Measurements from ENCODE around the gene JAZF1.

JAZF1 gene

DNA sequence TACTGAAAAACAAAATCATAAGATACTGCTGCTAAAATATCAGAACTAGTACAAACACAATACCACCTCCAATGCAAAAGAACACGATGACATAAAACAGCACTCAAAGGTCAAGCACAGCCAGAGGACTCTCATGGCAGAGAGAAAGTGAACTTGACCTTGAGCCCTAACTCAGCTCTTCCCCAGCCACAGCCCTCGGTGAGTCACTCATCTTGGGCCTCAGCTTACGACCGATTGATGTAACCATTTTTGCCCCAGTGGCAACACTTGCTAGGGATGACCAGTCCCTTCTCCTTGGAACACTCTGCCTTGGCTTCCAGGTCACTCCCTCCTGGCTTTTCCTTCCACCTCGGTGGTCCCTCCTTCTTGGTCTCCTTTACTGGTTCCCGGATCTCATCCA is 77.8 kb downstream of the JAZF1 start:
- DNase-seq, result no peak

DNA sequence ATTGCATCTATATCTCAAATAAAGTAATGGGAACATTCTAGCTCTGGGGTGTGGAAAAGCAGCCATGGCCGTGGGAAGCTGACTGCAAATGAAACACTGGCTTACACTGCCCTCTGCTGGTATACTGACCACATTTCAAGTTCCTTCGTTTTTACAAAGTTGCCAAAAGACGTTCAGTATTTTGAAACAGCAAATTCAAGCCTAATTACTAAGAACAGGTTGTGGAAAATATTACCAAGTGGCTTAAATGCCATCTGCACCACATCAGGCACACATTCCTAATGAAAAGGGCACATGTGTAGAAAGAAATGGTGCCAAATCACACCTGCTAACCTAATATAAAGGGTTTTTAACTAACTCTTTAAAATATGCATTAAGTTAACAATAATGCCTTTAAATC is 83.9 kb downstream of the JAZF1 start:
- DNase-seq, result peak; percentile 42

DNA sequence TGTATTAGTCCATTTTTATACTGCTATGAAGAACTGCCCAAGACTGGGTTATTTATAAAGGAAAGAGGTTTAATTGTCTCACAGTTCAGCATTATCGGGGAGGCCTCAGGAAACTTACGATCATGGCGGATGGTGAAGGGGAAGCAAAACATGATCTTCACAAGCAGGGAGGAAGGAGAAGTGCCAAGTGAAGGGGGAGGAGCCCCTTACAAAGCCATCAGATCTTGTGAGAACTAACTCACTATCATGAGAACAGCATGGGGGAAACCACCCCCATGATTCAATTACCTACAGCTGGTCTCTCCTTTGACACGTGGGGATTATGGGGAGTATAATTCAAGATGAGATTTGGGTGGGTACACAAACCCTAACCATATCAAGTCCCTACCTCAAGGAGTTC is 85.4 kb downstream of the JAZF1 start:
- no peak for DNase-seq

DNA sequence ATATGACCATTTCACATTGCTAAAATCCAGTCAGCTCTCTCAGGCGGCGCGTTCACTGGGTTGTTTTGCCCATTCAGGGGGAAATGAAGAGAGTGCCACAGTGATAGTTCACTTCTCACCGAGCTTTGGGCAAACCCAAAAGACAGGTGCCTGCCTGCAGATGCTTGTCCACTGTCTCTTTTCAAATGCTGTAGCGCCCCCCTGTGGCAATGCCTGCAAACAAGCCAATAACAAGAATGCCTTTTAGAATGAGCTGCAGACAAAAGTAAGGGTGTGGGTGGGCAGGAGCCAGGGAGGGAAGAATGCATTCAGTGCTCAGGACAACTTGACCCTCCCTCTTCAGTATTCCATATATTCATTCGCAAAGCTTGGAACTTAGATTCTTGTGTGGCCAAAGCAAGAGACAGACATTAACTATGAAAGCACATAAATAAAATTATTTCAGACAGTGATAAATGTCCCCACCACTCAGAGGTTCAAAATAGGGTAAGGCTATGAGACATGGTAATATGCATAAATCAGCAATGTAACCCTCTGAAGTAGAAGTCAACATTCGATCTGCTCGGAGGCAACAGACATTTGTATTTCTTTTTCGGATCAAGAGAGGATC is 86.9 kb downstream of the JAZF1 start:
- DNase-seq, result peak; percentile 27

DNA sequence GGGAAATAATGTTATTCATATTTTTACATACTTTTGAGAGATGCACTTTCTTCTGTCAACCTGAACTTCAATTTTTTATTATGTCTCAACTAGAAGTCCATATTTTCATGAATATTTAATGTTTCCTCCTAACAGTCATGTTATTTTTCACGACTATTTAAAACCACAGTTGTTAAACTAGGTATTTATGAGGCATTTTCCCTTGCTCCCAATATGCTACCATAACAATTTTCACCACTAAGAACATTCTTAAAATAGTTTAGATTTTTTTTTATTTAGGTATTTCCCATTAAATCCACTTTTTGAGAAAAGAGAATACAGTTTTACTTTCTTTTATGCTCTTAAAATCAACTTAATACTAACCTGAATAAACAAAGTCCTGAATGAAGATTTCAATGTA is 89.4 kb downstream of the JAZF1 start:
- DNase-seq, result no peak

DNA sequence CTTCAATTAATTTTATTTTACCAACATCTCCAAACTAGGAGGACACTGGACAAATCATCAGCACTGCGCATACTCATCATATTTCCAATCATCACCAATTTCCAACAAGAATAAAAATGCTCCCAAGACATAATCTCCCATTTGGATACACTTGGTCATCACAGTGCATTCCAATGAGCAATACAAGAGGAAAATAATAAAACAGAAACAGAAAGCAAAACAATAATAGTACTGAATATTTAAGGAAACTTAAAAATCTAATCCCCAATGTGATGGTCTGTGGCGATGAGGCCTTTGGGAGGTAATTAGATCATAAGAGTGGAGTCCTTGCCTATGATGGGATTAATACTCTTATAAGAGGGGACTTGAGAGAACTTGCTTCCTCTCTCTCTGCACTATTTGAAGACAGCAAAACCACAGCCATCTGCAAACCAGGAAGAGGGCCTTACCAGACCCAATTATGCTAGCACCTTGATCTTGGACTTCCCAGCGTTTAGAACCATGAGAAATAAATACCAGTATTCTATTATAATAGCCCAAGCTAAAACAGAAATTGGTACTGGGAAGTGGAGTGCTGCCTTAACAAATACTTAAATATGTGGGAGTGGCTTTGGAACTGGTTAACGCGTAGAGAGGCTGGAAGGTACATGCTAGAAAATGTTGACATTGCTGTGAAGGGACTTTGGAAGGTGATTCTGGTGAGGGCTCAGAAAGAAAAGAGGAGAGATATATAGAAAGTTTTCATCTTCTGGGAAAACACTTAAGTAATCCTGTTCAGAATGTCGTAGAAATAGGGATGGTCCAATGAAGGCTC is 91.5 kb downstream of the JAZF1 start:
- DNase-seq, result no peak

DNA sequence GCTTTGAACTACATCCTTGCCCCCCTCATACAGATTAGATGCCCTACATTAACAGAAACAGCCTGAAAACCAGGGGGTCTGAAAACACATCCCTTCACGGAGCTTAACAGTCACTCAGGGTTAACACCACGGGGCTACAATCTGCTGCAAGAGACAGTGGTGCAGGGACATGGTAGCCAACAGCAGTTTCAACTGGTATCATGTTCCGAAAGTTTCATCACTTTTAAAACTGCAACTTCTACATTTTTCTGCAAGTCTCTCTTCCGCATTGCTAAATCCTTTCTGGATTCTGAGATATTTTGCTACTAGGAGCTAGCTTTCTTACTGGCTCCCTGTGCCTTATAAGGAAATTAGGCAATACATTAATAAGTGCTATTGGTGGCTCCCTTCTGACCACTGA is 92.6 kb downstream of the JAZF1 start:
- DNase-seq, result no peak

DNA sequence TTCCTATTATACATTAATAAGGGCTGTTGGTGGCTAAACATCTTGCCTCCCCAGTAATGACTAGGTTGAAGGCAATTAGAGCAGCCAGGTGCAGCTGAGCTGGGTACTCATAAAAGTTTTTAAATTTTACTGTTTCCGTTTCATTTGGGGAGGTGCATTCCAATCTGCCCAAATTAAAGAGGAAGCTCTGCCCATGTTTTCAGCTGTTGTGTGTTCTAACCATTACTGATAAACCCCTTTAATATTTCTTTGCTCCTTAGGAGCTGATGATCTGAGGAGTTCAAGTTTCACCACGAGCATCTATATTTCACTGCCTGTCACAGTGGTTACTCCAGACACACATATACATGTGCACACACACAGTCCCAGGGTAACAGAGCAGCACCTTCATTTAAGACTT is 94.4 kb downstream of the JAZF1 start:
- no peak for DNase-seq

DNA sequence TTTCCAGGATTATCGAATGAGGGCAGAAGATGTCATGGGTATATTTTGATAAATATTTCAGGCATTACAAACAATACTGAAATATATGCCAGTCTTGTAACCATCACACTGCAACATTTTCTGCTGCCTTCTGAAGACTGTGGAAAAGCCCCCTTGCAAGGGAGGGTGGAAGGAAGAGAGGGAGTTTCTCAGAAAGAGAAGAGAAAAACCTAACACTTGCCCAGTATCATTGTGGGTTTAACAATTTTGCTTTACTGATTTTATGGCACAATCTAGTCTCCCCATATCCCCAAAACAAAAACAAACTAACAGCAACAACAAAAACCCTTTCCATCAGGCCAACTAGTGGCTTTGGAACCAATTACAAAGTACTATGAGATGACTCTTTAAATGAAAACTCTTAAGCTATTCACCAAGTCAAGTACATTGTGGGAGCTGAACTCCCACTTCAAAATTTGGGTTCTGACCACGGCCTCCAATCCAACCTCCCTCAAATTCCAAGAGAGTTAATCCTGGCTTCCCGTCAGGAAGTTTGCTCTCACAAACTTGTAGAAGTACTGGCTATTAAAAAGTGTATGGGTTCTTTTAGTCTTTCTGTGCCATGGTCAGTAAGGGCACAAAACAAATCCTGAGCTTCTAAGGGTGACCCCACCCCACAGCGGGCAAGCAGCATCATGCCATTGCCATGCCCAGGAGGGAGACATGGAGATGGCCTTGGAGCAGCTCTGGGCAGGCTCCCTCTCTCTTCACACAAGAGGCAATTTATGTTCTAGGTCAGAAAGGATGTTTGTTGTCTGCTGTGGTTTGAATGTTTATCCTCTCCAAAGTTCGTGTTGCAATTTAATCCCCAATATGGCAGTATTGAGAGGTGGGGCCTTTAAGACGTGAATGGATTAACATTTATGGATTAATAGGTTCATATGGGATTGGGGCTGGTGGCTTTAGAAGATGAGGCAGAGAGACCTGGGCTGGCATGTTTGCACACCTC is 96.3 kb downstream of the JAZF1 start:
- no peak for DNase-seq

DNA sequence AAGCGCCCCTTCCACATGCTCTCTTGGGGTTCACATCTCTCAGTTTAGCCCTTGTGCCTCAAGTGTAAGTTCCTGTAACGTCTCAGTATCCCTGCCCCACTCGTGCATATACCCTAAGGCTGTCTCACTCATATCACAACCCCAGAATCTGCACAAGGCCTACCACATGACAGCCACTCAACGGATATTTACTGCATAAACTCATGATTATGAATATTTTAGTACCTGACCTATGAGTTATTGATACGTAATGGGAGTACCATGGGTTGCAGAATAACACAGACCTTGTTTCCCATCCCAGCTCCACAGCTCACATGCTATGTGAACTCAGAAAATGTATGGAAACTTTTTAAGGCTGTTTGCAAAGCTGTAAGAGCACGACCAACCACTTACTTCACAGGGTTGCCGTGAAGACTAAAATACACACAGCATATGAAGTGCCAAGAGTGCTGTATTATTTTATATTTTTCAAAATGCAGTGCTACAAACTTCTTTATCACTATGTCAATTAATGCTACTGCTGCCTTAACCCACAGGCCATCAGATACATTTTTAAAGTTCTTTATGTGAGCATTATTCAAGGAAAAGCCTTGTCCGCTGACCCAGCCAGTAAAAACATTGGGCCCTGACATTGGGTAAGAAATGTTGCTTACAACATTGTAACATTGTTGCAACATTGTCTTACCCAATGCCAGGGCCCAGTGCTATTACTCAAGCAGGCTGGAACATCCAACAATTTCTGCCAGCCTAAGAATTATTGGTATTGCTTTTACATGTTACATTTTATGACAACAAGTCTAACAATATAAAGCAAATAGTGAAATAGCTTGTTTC is 97.2 kb downstream of the JAZF1 start:
- DNase-seq, result no peak

DNA sequence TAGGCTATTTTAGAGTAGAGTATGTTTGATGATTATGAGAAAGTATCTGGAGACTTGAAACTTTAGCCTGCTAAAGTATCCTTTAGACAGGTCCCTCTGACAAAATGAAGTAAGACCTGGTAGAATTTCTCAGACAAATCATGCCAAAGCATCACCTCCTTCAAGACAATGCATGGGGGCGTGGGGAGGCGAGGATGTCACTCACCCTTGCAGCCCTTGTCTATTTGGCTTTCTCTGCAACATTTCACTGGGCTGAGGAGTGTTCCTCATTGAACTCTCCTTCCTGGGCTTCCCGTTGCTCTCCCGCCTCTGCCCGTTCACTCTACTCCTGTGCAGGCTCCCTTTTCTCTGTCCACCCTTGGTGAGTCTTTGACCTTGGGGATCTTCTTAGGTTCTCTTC is 98.5 kb downstream of the JAZF1 start:
- DNase-seq, result no peak

DNA sequence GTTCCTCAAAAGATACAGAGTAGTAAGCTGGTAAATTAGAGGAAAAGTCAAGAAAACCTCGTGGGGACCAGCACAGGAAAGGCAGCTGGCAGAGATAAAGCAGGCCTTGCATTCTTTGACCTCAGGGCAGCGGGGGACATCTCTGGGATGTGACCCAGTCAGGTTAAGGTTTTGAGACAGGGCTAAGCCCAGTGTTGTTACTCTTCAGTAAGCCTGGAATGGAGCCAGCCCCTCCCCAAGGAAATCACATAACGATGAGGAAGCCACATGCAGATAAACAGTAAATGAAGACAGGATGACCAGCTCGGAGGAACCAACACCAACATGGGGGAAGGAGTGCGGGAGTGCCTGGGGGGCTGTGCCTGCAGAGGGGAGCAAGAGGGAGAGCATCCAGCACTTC is 99.6 kb downstream of the JAZF1 start:
- no peak for DNase-seq

DNA sequence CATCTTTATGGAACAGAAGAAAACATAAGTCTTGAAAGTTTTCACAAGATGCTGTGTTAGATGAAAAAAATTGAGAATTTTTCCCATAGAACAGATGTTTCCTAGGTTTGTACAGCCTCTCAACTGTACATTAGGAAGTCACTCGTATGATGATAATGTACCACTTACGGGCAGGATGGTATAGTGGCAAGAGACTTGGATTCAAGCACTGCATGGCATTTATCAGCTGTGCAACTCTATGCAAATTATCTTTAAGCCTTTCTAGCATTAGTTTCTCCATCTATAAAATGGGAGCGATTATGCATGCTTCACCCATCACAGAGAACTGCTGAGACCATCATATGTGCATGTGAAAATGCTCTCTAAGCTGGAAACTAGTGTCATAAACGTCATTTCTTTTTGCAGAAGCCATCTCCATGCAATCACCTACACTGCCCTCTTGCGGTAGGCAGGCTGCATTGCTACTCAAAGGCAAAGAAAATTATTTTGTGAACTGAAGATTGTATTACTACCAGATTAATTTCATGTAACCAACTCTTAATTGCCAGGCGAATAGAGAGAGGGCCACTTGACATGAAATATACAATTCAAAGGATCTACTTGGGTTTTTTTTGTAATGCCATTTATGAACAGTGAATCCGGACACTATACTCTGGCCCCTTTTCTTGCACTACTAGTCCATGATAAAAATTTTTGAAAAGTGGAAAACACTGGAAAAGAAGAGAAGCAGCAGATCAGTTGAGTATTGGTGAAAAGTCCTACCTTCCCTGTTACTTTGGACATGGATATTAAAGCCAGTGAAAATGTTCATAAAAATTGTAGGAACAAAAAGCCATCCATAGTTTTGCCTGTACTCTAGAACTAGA is 102.3 kb downstream of the JAZF1 start:
- peak; percentile 44 for DNase-seq

DNA sequence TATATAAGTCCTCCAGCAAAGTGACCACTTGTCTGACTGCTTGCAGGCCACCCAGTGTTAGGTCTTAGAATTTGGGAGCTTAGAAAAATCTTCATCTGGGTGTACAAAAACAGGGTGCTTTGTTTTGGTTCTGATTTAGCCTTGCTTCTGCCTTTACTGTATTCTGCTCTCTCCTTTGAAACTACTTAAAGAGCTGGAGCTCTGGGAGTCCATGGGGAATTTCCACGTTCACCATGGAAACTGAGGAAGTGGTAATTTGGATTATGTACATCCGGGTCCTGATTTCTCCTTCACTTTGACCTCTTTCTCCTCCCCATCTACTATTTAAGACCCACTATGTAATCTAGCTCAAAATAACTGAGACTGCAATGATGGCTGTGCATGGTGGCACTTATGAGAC is 103.0 kb downstream of the JAZF1 start:
- no peak for DNase-seq

DNA sequence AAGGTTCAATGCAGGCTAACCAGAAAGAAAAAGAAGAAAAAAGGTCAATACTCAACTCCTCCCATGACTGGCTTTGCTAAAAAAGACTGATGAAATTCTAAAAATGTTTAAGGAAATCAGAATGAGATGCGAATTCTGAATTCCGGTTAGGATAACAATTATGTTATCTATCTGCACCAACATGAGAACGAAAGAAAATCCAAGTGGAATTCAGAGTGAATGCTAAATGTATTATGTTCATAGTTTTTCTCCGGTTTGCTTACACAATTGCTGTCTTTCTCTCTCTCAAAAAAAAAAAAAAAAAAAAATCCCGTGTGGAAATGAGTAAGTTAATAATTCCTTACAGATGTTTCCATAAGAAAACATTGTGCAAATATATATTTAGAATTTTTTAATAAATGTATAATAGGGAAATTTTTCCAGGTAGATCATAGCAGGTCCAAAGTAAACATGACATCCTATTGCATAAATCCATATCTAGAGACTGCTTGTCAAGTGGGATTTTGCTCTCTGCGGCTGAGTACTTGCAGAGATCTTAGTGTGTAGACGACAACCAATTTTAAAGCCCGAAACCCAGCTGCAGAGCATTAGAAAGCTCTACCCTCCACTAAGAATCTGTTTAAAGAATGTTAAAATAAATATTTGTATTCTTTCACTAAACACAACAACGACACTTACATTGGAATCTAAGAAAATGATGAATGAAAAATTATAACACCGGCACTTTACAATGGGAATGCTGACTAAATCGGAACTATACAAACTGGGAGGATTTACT is 104.0 kb downstream of the JAZF1 start:
- DNase-seq, result no peak

DNA sequence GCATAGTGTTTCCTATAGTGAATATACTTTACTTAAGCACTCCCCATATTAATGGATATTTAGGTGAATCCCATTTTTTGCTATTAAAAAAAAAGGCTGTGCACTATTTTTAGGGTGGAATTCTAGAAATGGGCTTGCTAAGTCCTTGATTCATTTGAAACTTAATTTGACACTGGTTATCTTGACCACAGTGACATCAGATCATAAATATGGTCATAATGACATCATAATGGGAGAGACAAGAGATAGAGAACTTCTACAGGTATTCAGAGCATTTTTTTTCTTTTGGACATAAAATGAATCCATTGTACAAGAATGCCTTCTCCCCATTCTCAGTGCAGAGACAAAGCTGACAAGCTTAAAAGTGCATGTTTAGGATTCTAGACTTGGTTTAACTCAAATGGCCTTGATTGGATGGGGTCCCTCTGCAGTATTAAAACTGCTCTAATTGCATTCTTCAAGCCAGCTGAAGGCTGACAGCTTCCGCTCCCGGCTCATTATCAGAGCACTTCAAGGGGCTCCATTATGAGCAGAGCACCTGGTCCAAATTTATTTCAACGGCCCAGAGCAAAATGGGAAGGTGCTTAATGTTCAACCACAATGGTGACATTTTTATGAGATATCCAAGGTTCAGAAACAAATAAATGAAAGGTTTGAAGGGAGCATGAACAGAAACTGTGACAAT is 104.8 kb downstream of the JAZF1 start:
- DNase-seq, result no peak

DNA sequence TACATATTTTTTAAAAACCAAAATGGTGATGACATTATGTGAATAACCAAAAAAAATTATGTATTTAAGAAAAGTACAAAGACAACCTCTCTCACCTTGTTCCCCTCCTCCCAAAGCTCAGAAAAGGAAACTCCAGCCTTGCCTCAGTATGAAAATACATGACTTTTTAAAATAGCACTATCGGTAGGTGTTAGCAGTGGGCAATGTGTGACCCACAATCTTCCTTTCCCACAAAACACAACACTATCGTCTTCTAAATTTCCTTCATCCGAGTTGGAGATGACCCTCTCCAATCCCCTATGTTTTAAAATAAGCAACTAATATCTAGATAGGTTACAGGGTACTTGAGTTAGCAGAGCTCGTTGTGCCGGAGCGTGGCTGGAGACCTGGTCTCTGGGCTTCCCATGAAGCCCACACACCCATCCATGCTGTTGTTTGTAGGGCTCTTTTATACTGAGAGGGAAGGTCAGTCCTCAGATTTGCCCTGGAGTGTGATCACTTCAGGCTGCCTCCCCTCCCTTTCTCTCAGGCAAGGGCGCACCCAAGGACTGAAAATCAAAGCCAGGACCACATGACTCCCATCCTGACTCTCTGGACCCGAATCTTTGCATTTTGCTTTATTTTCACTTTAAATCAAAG is 107.6 kb downstream of the JAZF1 start:
- no peak for DNase-seq

DNA sequence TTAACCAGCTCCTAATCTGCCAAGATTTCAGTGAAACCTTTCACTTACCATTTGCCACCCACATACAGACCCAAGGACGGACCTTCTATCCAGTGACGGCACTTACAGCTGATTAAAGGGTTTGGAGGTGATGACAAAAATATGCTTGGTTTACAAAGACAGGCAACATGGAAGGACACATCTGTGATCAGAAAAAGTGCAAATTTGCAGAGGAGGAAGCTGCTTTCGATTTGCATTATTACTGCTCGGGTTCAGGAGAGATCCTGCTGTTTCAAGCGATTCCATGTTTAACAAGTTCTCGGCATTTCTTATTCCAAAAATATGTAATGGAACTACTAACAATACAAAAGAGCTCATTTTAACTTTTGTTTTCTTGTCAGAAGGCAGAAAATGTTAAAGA is 109.0 kb downstream of the JAZF1 start:
- DNase-seq, result no peak

DNA sequence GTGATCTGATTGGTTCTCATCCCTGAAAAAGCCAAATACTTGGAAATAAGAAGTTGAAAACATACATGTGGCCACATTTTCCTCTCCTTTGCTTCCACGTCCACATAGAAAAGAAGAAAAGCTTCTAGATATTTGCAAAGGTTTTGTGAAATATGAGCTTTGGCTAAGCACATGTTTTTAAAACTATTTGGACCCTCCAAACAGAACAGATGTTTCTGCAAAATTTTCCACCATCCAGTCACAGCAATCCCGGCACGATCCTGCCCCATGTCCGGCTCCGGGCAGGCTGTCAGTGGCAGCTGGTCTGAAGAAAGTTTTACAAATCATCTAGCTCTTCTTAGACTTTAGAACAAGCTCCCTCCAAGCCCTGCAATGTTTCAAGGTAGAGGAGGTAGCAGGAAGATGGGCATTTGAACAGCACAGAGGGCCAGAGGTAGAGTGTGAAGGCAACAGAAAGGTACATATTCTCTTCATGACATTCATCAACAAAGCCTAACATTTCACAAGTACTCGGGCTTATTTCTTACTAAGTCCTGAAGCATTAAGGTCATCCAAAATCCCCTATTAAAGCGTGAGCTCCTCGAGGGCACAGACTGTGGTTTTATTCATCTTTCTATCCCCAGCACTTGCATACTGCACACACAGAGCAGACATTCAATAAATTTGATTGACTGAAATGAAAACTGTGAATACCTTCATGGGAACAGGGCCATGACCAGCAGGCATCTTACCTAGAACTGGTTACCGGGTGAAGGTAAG is 110.1 kb downstream of the JAZF1 start:
- no peak for DNase-seq

All from activated CD8-positive, alpha-beta memory T cell treated with anti-CD3 and anti-CD28 coated beads, Interleukin-2, amount 50 U/mL, for 4 hours (primary cell).